ENCODE results near the gene CD300A.

GRCh38 chr17:74452841-74453661 lies 13.4 kb upstream of the CD300A start:
- no peak for TF ChIP-seq POLR2A (IDR thresholded peaks at IDR 0.05; ENCODE audit: low read length)
- no peak for TF ChIP-seq GATA1 (IDR thresholded peaks at IDR 0.05; ENCODE audit: low read depth, low read length)

All from erythroblast (primary cell).